GM23338 (cell line): ENCODE data around the gene FGD4. TPM values are rescaled to one million over a fixed set of nuclear protein-coding genes. Genes with fewer than 3 reads are reported as not detected.

Experiments used
- ATAC-seq: fragments of 200-7000 bp; cut with Tn5 transposase; 3 replicates; pipeline ENCODE4 v1.9.1; 2020
- DNase-seq: peaks from one replicate; pipeline ENCODE4 v3.0.0-alpha.2; 2015; ENCODE audit warnings: low spot score
- H2AFZ ChIP-seq: fragments of 200-600 bp; sonication (generic); 2 replicates; pipeline ENCODE4 v1.8.0; 2016; ENCODE audit warnings: antibody characterized with exemption, mild to moderate bottlenecking, moderate library complexity
- H3F3A ChIP-seq: fragments of 200-600 bp; sonication (generic); replicated peaks from 2 replicates; pipeline ENCODE4 v1.8.0; 2017; ENCODE audit warnings: antibody characterized with exemption, mixed run types, low read depth
- H3K27ac ChIP-seq: fragments of 200-600 bp; sonication (generic); 2 replicates; pipeline ENCODE4 v1.6.1; 2016; ENCODE audit warnings: low read depth
- H3K27me3 ChIP-seq: fragments of 200-600 bp; sonication (generic); 2 replicates; pipeline ENCODE4 v1.8.0; 2016; ENCODE audit warnings: mild to moderate bottlenecking, mixed run types, moderate library complexity; ENCODE audit not compliant: insufficient read depth
- H3K36me3 ChIP-seq: fragments of 200-600 bp; sonication (generic); 2 replicates; pipeline ENCODE4 v1.8.0; 2016; ENCODE audit warnings: mild to moderate bottlenecking; ENCODE audit not compliant: insufficient read depth
- H3K4me1 ChIP-seq: fragments of 200-600 bp; sonication (generic); 2 replicates; pipeline ENCODE4 v1.8.0; 2016; ENCODE audit warnings: mild to moderate bottlenecking, moderate library complexity; ENCODE audit not compliant: insufficient read depth
- H3K4me2 ChIP-seq: fragments of 200-600 bp; sonication (generic); 2 replicates; pipeline ENCODE4 v1.7.1; 2017; ENCODE audit warnings: mixed run types
- H3K4me3 ChIP-seq: fragments of 200-600 bp; sonication (generic); 2 replicates; pipeline ENCODE4 v1.6.1; 2016; ENCODE audit warnings: mixed run types
- H3K79me2 ChIP-seq: fragments of 200-600 bp; sonication (generic); replicated peaks from 2 replicates; pipeline ENCODE4 v1.8.0; 2017; ENCODE audit warnings: mild to moderate bottlenecking; ENCODE audit not compliant: insufficient read depth
- H3K9me2 ChIP-seq: fragments of 200-600 bp; sonication (generic); 2 replicates; pipeline ENCODE4 v1.8.0; 2017; ENCODE audit not compliant: insufficient read depth
- H4K20me1 ChIP-seq: fragments of 200-600 bp; sonication (generic); replicated peaks from 2 replicates; pipeline ENCODE4 v1.8.0; 2017; ENCODE audit warnings: mild to moderate bottlenecking; ENCODE audit not compliant: insufficient read depth
- H3K27ac Mint-ChIP-seq: 2 replicates; pipeline ENCODE4 v1.8.0; 2020; ENCODE audit warnings: inconsistent platforms, mild to moderate bottlenecking, moderate library complexity, mixed read lengths
- H3K27me3 Mint-ChIP-seq: 3 replicates; pipeline ENCODE4 v1.8.0; 2022; ENCODE audit warnings: low read depth, mild to moderate bottlenecking, moderate library complexity, mixed read lengths, inconsistent platforms; ENCODE audit not compliant: insufficient read depth, poor library complexity
- H3K36me3 Mint-ChIP-seq: 3 replicates; pipeline ENCODE4 v1.8.0; 2021; ENCODE audit warnings: low read depth, mild to moderate bottlenecking, inconsistent platforms, moderate library complexity, mixed read lengths
- H3K4me1 Mint-ChIP-seq: 3 replicates; pipeline ENCODE4 v1.8.0; 2020; ENCODE audit warnings: mild to moderate bottlenecking, inconsistent platforms, mixed read lengths
- H3K4me3 Mint-ChIP-seq: 3 replicates; pipeline ENCODE4 v1.8.0; 2021; ENCODE audit warnings: moderate library complexity, mild to moderate bottlenecking, inconsistent platforms, mixed read lengths
- H3K9me3 Mint-ChIP-seq: 3 replicates; pipeline ENCODE4 v1.8.0; 2020; ENCODE audit warnings: moderate library complexity, mild to moderate bottlenecking, inconsistent platforms, mixed read lengths
- CREB1 ChIP-seq: fragments of 250-450 bp; sonication (Bioruptor Pico); IDR thresholded peaks from 2 replicates; pipeline ENCODE4 v1.5.0; 2020; ENCODE audit warnings: low read depth, mild to moderate bottlenecking, moderate library complexity
- ETS1 ChIP-seq: IDR thresholded peaks from 2 replicates; pipeline ENCODE4 v1.6.1; 2016; ENCODE audit warnings: antibody characterized with exemption
- EZH2phosphoT487 ChIP-seq: fragments of 200-600 bp; sonication (generic); IDR thresholded peaks from one replicate; pipeline ENCODE4 v1.8.1; 2018; ENCODE audit warnings: antibody characterized with exemption; ENCODE audit not compliant: unreplicated experiment
- JUNB ChIP-seq: IDR thresholded peaks from one replicate; pipeline ENCODE4 v1.6.1; 2016; ENCODE audit warnings: antibody characterized with exemption; ENCODE audit not compliant: unreplicated experiment
- POLR2AphosphoS5 ChIP-seq: IDR thresholded peaks from 2 replicates; pipeline ENCODE4 v1.6.1; 2016; ENCODE audit warnings: antibody characterized with exemption, low read depth
- REST ChIP-seq: IDR thresholded peaks from one replicate; pipeline ENCODE4 v1.6.1; 2018; ENCODE audit warnings: antibody characterized with exemption; ENCODE audit not compliant: unreplicated experiment
- STAT1 ChIP-seq: IDR thresholded peaks from one replicate; pipeline ENCODE4 v1.6.1; 2016; ENCODE audit warnings: antibody characterized with exemption; ENCODE audit not compliant: unreplicated experiment
- ZNF114 ChIP-seq: fragments of 250-450 bp; sonication (Bioruptor Pico); IDR thresholded peaks from 2 replicates; pipeline ENCODE4 v1.5.0; 2020; ENCODE audit warnings: mild to moderate bottlenecking, moderate library complexity
- ZNF331 ChIP-seq: fragments of 250-450 bp; sonication (Bioruptor Pico); IDR thresholded peaks from 2 replicates; pipeline ENCODE4 v1.5.0; 2020; ENCODE audit warnings: low read depth, mild to moderate bottlenecking, moderate library complexity
- ZNF462 ChIP-seq: fragments of 250-450 bp; sonication (Bioruptor Pico); IDR thresholded peaks from 2 replicates; pipeline ENCODE4 v1.5.0; 2020; ENCODE audit warnings: mild to moderate bottlenecking, moderate library complexity
- polyA plus RNA-seq: library from polyadenylated mRNA; unstranded; fragments of >200 nt; fragmentation: Nextera tagmentation; extraction: Ambion mirVana; gene quantifications from 2 replicates; pipeline ENCODE4 v1.2.1, GENCODE V29; 2016
- total RNA-seq: library from RNA; depleted of rRNA; stranded (reverse); fragments of >200 nt; shearing (Covaris generic); gene quantifications from 2 replicates; pipeline ENCODE4 v1.2.3, GENCODE V29; 2014

The FGD4 gene
- total and polyA plus RNA-seq, 2 experiments from 2014 or later = 24.3 to 54.3 TPM

GRCh38 chr12:32609966-32610365 lies 210.6 kb downstream of the FGD4 start:
- Histone ChIP-seq H3K4me3 (no peak overlapping the region), H4K20me1 (peaks cover 3% of the 10 kb centered on the region; the same call in 1 of the 2 replicates), H2AFZ (no peak overlapping the region), H3F3A (peaks cover 4% of the 10 kb centered on the region; the same call in 1 of the 2 replicates), H3K27ac (peak overlapping the region; percentile 39; the same call in 1 of the 2 replicates), H3K36me3 (peaks cover 36% of the 10 kb centered on the region), H3K27me3 (no peaks in the 10 kb centered on the region), H3K4me1 (peaks cover 5% of the 10 kb centered on the region; the same call in 1 of the 2 replicates), H3K79me2 (peaks cover 7% of the 10 kb centered on the region; the same call in 1 of the 2 replicates), H3K9me2 (no peaks in the 10 kb centered on the region), H3K4me2 (no peak overlapping the region)
- DNase-seq = no peak
- no peak for TF ChIP-seq ETS1
- H3K27me3 Mint-ChIP-seq = peaks cover 3% of the 10 kb centered on the region
- no peak overlapping the region for H3K27ac Mint-ChIP-seq
- no peaks in the 10 kb centered on the region for H3K9me3 Mint-ChIP-seq
- ATAC-seq = no peak
- no peak overlapping the region for H3K4me3 Mint-ChIP-seq
- peaks cover 54% of the 10 kb centered on the region for H3K36me3 Mint-ChIP-seq
- H3K4me1 Mint-ChIP-seq = peaks cover 6% of the 10 kb centered on the region

GRCh38 chr12:32611986-32612385 lies 212.6 kb downstream of the FGD4 start:
- H2AFZ ChIP-seq = no peak overlapping the region
- no peaks in the 10 kb centered on the region for H3K4me1 ChIP-seq
- H3K27ac Mint-ChIP-seq = no peak overlapping the region
- no peaks in the 10 kb centered on the region for H3K79me2 ChIP-seq
- no peak overlapping the region for H3K4me3 ChIP-seq
- H3K4me1 Mint-ChIP-seq = 0 out of 3 replicates have a peak, but pooled peaks cover 3% of the 10 kb centered on the region
- no peaks in the 10 kb centered on the region for H3K27me3 Mint-ChIP-seq
- peaks cover 7% of the 10 kb centered on the region; the same call in 1 of the 2 replicates for H4K20me1 ChIP-seq
- H3K27ac ChIP-seq = no peak overlapping the region
- no peaks in the 10 kb centered on the region for H3K27me3 ChIP-seq
- no peak overlapping the region for H3K4me3 Mint-ChIP-seq
- ATAC-seq = no peak; the same call in 1 of the 3 replicates
- no peaks in the 10 kb centered on the region for H3K9me3 Mint-ChIP-seq
- DNase-seq = no peak
- H3K9me2 ChIP-seq = no peaks in the 10 kb centered on the region
- H3K4me2 ChIP-seq = no peak overlapping the region
- H3F3A ChIP-seq = peaks cover 10% of the 10 kb centered on the region; the same call in 1 of the 2 replicates
- H3K36me3 Mint-ChIP-seq = peaks cover 64% of the 10 kb centered on the region
- H3K36me3 ChIP-seq = peaks cover 36% of the 10 kb centered on the region
- TF ChIP-seq EZH2phosphoT487 = no peak
- no peak for TF ChIP-seq CREB1 (CRISPR knock-in tag)
- TF ChIP-seq ZNF462 (CRISPR knock-in tag) = no peak
- no peak for TF ChIP-seq POLR2AphosphoS5
- TF ChIP-seq JUNB = no peak
- TF ChIP-seq REST = no peak
- TF ChIP-seq ZNF114 (CRISPR knock-in tag) = no peak
- TF ChIP-seq STAT1 = no peak
- no peak for TF ChIP-seq ETS1
- TF ChIP-seq ZNF331 (CRISPR knock-in tag) = no peak
